Mesenchymal stem cell (in vitro differentiated cells and primary cell): ENCODE data around the gene NACC2.

ENCODE experiments used
- DNase-seq: peaks from one replicate; pipeline ENCODE4 v3.0.0-alpha.2; 2013
- H2AFZ ChIP-seq: one replicate; pipeline ENCODE4 v1.6.1; 2013; ENCODE audit warnings: low read depth, mild to moderate bottlenecking, control low read depth, inconsistent platforms, low read length, moderate library complexity
- H2AK5ac ChIP-seq: 2 replicates; pipeline ENCODE4 v1.6.1; 2013; ENCODE audit warnings: low read length, moderate library complexity, mild to moderate bottlenecking, inconsistent platforms; ENCODE audit not compliant: severe bottlenecking
- H2BK120ac ChIP-seq: one replicate; pipeline ENCODE4 v1.6.1; 2013; ENCODE audit warnings: low read depth, mild to moderate bottlenecking, inconsistent platforms, low read length, moderate library complexity
- H2BK12ac ChIP-seq, 2 experiments: one replicate each; pipeline ENCODE4 v1.6.1; 2013; ENCODE audit warnings: inconsistent platforms in 2 of 2, low read length in 2 of 2, mild to moderate bottlenecking in 2 of 2, moderate library complexity in 2 of 2, control low read depth in 1 of 2
- H2BK15ac ChIP-seq: one replicate; pipeline ENCODE4 v1.6.1; 2013; ENCODE audit warnings: mild to moderate bottlenecking, low read depth, inconsistent platforms; ENCODE audit not compliant: poor library complexity, severe bottlenecking
- H2BK5ac ChIP-seq: 2 replicates; pipeline ENCODE4 v1.6.1; 2013; ENCODE audit warnings: low read depth, mild to moderate bottlenecking, low read length, control low read depth, inconsistent platforms; ENCODE audit not compliant: poor library complexity, severe bottlenecking
- H3K14ac ChIP-seq, 2 experiments: one replicate each; pipeline ENCODE4 v1.6.1; 2013; ENCODE audit warnings: inconsistent platforms in 2 of 2, low read length in 2 of 2, control low read depth in 1 of 2, mild to moderate bottlenecking in 1 of 2, moderate library complexity in 1 of 2
- H3K18ac ChIP-seq, 2 experiments: one replicate each; pipeline ENCODE4 v1.6.1; 2013; ENCODE audit warnings: inconsistent platforms in 2 of 2, low read length in 2 of 2, control low read depth in 1 of 2, low read depth in 1 of 2, mild to moderate bottlenecking in 1 of 2
- H3K23ac ChIP-seq, 2 experiments: one replicate each; pipeline ENCODE4 v1.6.1; 2013; ENCODE audit warnings: inconsistent platforms in 2 of 2, low read length in 2 of 2, mild to moderate bottlenecking in 2 of 2, moderate library complexity in 2 of 2, control low read depth in 1 of 2
- H3K27ac ChIP-seq: 2 replicates; pipeline ENCODE4 v1.5.1; 2013; ENCODE audit warnings: mild to moderate bottlenecking, moderate library complexity, low read length, control low read depth, inconsistent platforms; ENCODE audit not compliant: poor library complexity, severe bottlenecking
- H3K27me3 ChIP-seq, 2 experiments: 2 replicates each; pipeline versions ENCODE4 v1.6.1 to v1.7.0; 2013; ENCODE audit warnings: low read length in 2 of 2, mild to moderate bottlenecking in 2 of 2, moderate library complexity in 2 of 2, control low read depth in 1 of 2, inconsistent platforms in 1 of 2; ENCODE audit not compliant: control insufficient read depth in 1 of 2, insufficient read depth in 1 of 2
- H3K36me3 ChIP-seq, 2 experiments: 2 replicates each; pipeline versions ENCODE4 v1.6.1 to v1.7.0; 2013; ENCODE audit warnings: low read length in 2 of 2, control low read depth in 1 of 2, inconsistent platforms in 1 of 2, low read depth in 1 of 2, mild to moderate bottlenecking in 1 of 2; ENCODE audit not compliant: insufficient read depth in 2 of 2, control insufficient read depth in 1 of 2
- H3K4ac ChIP-seq, 2 experiments: one replicate each; pipeline ENCODE4 v1.6.1; 2013; ENCODE audit warnings: inconsistent platforms in 2 of 2, low read length in 2 of 2, mild to moderate bottlenecking in 2 of 2, moderate library complexity in 2 of 2, control low read depth in 1 of 2, low read depth in 1 of 2
- H3K4me1 ChIP-seq: 2 replicates; pipeline ENCODE4 v1.6.1; 2013; ENCODE audit warnings: low read depth, low read length, control low read depth; ENCODE audit not compliant: control insufficient read depth, insufficient read depth
- H3K4me2 ChIP-seq: 2 replicates; pipeline ENCODE4 v1.6.1; 2013; ENCODE audit warnings: low read length, mild to moderate bottlenecking, inconsistent platforms; ENCODE audit not compliant: poor library complexity, severe bottlenecking
- H3K4me3 ChIP-seq, 2 experiments: 2 replicates each; pipeline versions ENCODE4 v1.5.1 to v1.7.0; 2013; ENCODE audit warnings: low read length in 2 of 2, mild to moderate bottlenecking in 2 of 2, control low read depth in 1 of 2, low read depth in 1 of 2; ENCODE audit not compliant: insufficient read depth in 1 of 2
- H3K79me1 ChIP-seq: replicated peaks from 2 replicates; pipeline ENCODE4 v1.6.1; 2013; ENCODE audit warnings: mild to moderate bottlenecking, control low read depth, low read length, inconsistent platforms; ENCODE audit not compliant: poor library complexity, severe bottlenecking
- H3K9ac ChIP-seq: 2 replicates; pipeline ENCODE4 v1.7.0; 2013; ENCODE audit warnings: mild to moderate bottlenecking, low read length, moderate library complexity
- H3K9me3 ChIP-seq: 2 replicates; pipeline ENCODE4 v1.7.0; 2013; ENCODE audit warnings: mild to moderate bottlenecking, low read length; ENCODE audit not compliant: control insufficient read depth
- H4K8ac ChIP-seq: one replicate; pipeline ENCODE4 v1.6.1; 2013; ENCODE audit warnings: inconsistent platforms, mild to moderate bottlenecking, low read length, moderate library complexity
- H4K91ac ChIP-seq: one replicate; pipeline ENCODE4 v1.6.1; 2013; ENCODE audit warnings: mild to moderate bottlenecking, low read length, inconsistent platforms
- WGBS: methylation state at CpG from one replicate; pipeline ENCODE4 v1.1.7; 2013; ENCODE audit warnings: mixed read lengths; 5-methylcytosine and 5-hydroxymethylcytosine counted together

The NACC2 gene

DNA sequence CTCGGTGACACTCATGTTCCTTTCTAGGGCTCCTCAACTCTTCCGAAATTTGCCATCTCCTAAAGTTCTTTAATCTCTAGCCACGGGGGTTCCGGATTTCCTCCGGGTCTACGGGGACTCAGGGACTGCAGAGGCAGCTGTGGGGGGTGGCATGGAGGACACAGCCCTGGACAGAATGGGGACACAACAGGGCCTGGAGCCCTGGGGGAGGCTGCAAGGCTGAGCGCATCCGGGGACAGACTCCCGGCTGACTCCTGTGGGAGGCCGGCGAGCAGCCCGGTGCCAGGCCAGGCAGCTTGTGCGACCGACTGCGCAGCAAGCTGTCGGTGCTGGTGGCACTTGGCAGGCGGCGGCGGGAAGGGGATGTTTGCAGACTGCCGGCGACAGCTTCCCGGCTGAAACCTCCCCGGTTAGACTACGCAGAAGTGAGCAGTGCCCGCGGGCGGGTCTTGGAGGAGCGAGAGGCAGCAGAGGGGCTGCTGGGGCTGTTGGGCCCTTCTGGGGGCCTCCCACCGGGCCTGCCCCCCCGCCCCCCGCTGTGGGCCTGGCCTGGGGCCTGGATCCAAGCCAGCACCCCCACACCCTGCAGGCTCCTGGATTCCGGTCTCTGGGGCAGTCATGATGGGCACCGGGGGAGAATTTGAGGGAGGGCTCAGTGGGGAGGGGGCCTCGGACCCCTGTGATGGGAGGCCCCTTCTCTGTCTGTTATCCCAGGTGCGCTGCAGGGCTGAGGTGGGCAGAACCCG, 105.2 kb downstream of the NACC2 start:
- no peak overlapping the region for H3K9ac ChIP-seq

DNA sequence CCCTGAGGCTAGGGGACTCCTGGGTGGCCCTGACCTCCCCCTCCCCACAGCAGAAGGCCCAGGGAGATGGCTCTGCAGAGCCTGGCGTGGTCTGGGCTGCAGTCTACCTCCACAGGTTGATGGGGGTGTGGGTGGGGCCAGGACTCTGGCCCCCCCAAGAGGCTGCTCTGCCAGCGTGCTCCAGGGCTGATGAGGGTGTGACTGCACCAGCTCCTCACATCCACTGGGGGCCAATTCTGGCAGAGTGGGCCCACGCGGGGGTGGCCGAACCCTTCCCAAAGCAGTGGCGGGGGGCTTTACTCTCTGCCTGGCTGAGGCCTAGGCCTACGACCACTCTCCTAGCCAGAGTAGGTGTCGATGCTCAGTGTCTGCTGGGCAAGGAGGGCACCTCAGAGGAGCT, 105.9 kb downstream of the NACC2 start:
- Histone ChIP-seq H3K4me1 (peaks cover 22% of the 10 kb centered on the region), H3K27ac (no peak overlapping the region), H2BK120ac (no peak overlapping the region), H2AFZ (no peak overlapping the region), H2BK12ac (peak overlapping the region; percentile 18 to 23), H3K23ac (no peak overlapping the region), H4K91ac (peak overlapping the region; percentile 6), H3K4me3 (no peak overlapping the region), H3K27me3 (peaks cover 2 to 54% of the 10 kb centered on the region in 2 experiments), H3K9me3 (no peaks in the 10 kb centered on the region), H3K4me2 (no peak overlapping the region), H3K4ac (no peak overlapping the region), H3K14ac (no peak overlapping the region), H3K9ac (no peak overlapping the region), H4K8ac (no peak overlapping the region), H3K79me1 (no peaks in the 10 kb centered on the region), H3K36me3 (no peaks in the 10 kb centered on the region), H2BK15ac (no peak overlapping the region), H2AK5ac (no peak overlapping the region), H3K18ac (no peak overlapping the region), H2BK5ac (no peak overlapping the region)
- no peak for DNase-seq
- 90% methylated on average over 8 of the region's 8 CpGs for WGBS

More for the DNA sequence above, 105.2 kb downstream of the NACC2 start:
- Histone ChIP-seq H2BK15ac (peak overlapping the region; percentile 39), H3K23ac (no peak overlapping the region), H2AFZ (no peak overlapping the region), H3K36me3 (no peaks in the 10 kb centered on the region), H4K91ac (no peak overlapping the region), H2AK5ac (no peak overlapping the region), H3K4me2 (no peak overlapping the region), H3K27ac (no peak overlapping the region), H3K14ac (no peak overlapping the region), H3K4ac (no peak overlapping the region), H3K18ac (peak overlapping the region in 1 of 2 experiments; percentile 40), H3K9me3 (no peaks in the 10 kb centered on the region), H3K79me1 (no peaks in the 10 kb centered on the region), H2BK5ac (no peak overlapping the region), H3K4me1 (peaks cover 27% of the 10 kb centered on the region), H3K27me3 (peaks cover 0 to 46% of the 10 kb centered on the region in 2 experiments), H4K8ac (peak overlapping the region; percentile 31), H2BK12ac (peak overlapping the region in 1 of 2 experiments; percentile 67), H2BK120ac (no peak overlapping the region), H3K4me3 (no peak overlapping the region)
- no peak for DNase-seq
- WGBS: 86% methylated on average over 35 of the region's 36 CpGs

DNA sequence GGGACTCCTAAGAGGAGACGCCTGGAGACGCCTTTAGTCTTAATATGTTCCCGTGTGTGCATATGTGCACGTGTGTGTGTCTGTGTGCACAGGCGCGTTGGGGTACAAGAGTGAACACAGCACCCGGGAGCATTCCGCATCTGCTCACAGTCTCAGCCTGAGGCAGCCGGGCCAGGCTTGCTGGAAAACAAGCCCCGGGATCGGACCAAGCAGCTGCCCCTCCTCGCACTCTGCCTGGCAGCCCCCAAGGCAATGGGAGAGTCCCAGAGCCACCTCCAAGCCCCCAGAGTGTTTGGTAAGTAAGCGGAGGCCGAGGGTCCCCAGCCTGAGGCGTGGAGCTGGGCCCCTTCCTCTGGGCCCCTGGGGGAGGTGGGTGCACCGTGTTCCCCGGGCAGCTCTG, 106.6 kb downstream of the NACC2 start:
- no peak for DNase-seq
- Histone ChIP-seq H3K79me1 (no peaks in the 10 kb centered on the region), H3K27ac (no peak overlapping the region), H3K23ac (no peak overlapping the region), H4K91ac (no peak overlapping the region), H3K18ac (no peak overlapping the region), H3K4ac (no peak overlapping the region), H3K4me1 (peaks cover 16% of the 10 kb centered on the region), H2AK5ac (no peak overlapping the region), H2AFZ (no peak overlapping the region), H2BK5ac (no peak overlapping the region), H3K36me3 (no peaks in the 10 kb centered on the region), H3K14ac (no peak overlapping the region), H2BK15ac (no peak overlapping the region), H3K4me2 (no peak overlapping the region), H2BK12ac (no peak overlapping the region), H2BK120ac (peak overlapping the region; percentile 13), H3K9me3 (no peaks in the 10 kb centered on the region), H4K8ac (no peak overlapping the region), H3K9ac (no peak overlapping the region), H3K27me3 (peaks cover 6 to 60% of the 10 kb centered on the region in 2 experiments), H3K4me3 (no peak overlapping the region)
- WGBS: 95% methylated on average over 17 of the region's 17 CpGs

DNA sequence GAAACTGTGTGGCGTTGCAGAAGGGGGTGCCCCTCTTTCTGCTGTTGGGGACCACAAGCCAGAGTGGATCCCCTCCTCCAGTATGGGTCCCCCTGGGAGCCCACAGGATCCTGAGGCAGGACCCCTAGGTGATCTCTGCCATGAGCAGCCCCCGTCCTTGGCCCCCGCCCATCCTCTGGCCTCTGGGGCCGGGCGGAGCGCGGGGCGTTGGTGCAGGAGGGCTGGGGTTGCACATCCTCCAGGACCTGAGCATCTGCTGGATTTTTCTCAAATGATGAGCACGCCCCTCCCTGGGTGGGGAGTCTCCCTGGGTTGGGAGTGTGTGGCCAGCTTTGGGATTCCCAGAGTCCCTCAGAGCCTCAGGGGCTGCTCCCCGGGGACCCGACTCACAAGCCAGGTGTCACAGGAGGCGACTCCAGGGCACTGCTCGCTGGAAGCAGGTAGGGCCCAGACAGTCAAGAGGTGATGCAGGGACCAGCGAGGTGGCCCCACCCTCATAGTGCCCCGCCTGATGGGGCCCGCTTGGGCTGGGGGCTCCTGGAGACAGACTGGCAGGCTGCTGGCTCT, 107.2 kb downstream of the NACC2 start:
- peaks cover 10% of the 10 kb centered on the region for H3K4me1 ChIP-seq
- no peak overlapping the region for H3K4me2 ChIP-seq
- H2BK15ac ChIP-seq: no peak overlapping the region
- peak overlapping the region; percentile 1 for H4K91ac ChIP-seq
- no peak overlapping the region for H2BK12ac ChIP-seq
- H3K14ac ChIP-seq: no peak overlapping the region
- H2BK120ac ChIP-seq: no peak overlapping the region
- no peak overlapping the region for H3K18ac ChIP-seq
- no peak for DNase-seq
- peaks cover 6 to 66% of the 10 kb centered on the region in 2 experiments for H3K27me3 ChIP-seq
- no peak overlapping the region for H3K27ac ChIP-seq
- no peak overlapping the region for H3K4ac ChIP-seq
- no peak overlapping the region for H3K23ac ChIP-seq
- H3K9me3 ChIP-seq: no peaks in the 10 kb centered on the region
- no peak overlapping the region for H2BK5ac ChIP-seq
- no peaks in the 10 kb centered on the region for H3K36me3 ChIP-seq
- H2AFZ ChIP-seq: no peak overlapping the region
- H2AK5ac ChIP-seq: no peak overlapping the region
- H4K8ac ChIP-seq: no peak overlapping the region
- no peak overlapping the region for H3K4me3 ChIP-seq
- H3K9ac ChIP-seq: no peak overlapping the region
- H3K79me1 ChIP-seq: no peaks in the 10 kb centered on the region
- 94% methylated on average over 16 of the region's 16 CpGs for WGBS
